GM19239 (cell line): ENCODE results near the gene MGRN1.

Source experiments
- DNase-seq: peaks from one replicate; pipeline ENCODE4 v3.0.0; 2011; ENCODE audit warnings: low spot score; ENCODE audit not compliant: insufficient read length
- FAIRE-seq: peaks from 2 replicates; lab custom pipeline; 2011; peaks lifted over from hg19 to GRCh38; lab: Jason Lieb, UNC

Gene MGRN1

DNA sequence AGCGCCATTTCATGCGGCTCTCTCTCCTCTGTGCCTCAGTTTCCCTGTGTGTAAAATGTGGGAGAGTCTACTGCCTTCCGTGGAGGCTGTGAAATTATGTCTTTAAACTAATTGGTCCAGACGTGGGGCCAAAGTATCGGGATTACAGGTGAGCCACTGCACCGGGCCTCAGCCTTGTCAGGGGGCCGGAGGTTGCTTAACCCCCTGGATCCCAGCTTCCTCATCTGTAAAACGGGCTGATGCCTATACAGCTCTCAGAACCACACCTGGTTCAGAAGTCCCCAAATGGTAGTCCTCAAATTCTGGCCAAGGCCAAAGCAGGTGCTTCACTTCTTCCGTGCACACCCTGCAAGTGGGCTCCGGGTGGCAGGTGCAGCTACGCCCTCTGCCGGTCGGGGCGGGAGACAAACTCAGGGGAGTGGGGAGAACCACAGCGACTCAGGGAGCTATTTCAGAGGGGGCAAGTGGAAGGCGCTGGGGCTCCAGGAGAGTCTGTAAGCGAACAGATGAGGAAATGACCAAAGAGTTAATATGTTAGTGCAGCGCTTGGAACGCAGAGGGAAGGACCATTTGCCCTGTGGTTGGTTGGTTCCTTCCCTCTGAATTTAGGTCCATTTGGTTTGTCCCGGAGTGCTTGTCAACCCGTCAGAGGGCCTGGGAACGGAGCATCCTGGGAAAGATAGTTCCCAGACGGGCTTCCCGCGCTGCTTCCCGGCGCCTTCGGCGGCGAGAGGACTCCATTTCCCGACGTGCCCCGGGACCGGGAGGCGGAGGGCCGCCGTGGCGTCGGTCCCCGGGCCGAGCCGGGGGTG lies at the start of gene MGRN1:
Gene MGRN1, plus strand, starts transcription at position 812 of the 812 bp plus-strand sequence. CDS start 135 bp downstream, outside the sequence.
- peak; percentile 84 for DNase-seq
- FAIRE-seq: peak; percentile 97

DNA sequence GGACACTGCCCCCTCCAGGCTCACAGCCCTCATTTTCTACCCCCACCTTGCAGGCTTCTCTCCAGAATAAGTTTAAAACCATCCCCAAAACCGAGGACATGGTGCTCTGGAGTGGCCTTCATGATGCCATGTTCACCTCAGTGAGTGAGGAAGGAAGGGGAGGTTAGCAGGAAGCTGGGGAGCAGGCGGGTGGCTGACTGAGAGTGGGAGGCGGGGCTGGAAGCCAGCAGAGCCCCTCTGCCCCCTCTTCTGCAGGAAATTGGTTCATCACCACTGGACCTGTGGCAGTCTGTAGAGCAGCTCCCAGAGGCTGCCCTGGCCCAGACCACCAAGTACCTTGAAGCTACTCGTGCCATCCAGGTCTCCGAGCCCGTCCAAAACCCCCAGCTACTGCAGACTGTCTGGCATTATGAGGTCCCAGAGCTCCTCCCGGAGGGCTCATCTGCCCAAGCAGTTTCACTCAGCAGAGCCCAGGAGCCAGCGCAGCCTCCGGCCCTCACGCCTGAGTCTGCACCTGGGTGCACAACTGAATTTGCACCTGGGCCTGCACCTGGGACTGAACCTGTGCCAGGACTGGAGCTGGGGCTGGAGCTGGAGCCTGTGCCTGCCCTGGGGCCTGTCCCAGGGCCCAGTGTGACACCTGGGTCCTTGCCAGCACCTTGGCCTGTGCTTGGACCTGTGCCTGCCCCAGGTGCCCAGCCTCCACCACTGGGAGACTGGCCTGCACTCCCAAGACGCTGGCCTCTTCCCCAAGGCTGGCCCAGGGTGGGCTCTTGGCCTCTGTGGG lies 49.5 kb upstream of the MGRN1 start:
- FAIRE-seq (no peak), DNase-seq (no peak)

DNA sequence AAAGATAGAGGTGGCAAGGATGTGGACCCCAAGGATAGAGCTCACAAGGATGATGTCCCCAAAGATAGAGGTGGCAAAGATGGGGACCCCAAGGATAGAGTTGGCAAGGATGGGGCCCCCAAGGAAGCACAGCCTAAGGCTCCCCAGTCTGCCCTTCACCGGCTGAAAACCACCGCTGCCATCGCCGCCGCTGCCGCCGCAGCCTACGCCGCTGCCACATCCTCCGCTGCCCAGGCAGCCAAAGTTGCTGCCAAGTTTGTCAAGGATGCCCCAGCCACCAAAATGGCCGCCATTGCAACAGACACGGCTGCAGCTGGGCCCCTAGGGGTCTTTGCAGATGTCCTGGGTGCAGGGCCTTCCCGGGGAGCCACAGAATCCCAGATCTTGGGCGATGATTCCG lies 48.6 kb upstream of the MGRN1 start:
- DNase-seq: no peak
- FAIRE-seq: no peak

DNA sequence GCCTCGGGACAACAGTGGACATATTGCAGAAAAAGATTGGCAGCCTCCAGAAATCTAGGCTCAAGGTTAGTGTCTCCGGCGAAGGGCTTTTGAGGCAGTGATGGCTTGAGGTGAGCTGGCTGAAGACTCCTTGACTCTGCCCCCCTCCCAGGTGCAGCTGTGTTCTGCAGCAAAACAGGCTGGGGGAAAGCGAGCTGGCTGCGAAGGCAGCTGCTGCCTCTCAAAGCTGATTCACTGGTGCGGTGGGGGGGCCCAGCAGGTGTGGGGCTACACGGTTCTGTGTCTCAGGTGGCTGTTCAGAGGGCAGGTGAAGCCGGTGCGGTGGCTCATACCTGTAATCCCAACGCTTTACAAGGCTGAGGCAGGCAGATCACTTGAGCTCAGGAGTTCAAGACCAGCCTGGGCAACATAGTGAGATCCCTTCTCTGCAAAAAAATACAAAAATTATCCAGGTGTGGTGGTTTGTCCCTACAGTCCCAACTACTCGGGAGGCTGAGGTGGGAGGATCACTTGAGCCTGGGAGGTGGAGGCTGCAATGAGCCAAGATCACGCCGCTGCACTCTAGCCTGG lies 45.6 kb upstream of the MGRN1 start:
- no peak for FAIRE-seq

DNA sequence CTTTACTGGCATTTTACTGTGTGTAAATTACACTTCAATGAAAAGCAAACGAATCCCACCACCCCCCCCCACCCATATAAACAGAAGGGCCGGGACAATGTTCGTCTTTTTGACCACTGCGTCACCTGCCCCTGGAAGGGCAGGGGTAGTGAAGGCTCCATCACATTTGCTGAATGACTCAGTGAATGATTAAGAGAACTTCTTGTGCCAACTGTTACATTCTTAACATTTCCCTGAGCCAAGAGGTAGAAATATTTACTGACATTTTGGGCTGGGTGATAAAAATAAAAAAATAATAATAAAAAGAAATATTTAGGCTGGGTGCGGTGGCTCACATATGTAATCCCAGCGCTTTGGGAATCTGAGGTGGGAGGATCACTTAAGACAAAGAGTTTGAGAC lies 44.4 kb upstream of the MGRN1 start:
- DNase-seq (no peak), FAIRE-seq (no peak)

More for the DNA sequence above, 45.6 kb upstream of the MGRN1 start:
- no peak for DNase-seq

DNA sequence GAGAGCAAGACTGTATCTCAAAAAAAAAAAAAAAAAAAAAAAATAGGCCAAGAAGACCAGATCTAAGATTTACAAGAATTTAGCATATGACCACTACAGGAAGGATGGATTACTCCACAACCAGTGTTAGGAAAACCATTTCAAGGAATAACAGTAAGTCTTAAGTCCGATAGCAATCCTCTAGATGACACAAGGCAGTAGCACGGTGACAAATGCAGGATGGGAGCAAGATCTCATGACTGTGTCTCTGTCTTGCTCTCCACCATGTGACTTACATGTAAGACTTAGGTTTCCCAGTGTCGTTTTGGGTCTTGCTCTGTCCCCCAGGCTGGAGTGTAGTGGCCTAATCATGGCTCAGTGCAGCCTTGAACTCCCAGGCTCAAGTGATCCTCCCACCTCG lies 40.7 kb upstream of the MGRN1 start:
- FAIRE-seq (no peak), DNase-seq (no peak)

DNA sequence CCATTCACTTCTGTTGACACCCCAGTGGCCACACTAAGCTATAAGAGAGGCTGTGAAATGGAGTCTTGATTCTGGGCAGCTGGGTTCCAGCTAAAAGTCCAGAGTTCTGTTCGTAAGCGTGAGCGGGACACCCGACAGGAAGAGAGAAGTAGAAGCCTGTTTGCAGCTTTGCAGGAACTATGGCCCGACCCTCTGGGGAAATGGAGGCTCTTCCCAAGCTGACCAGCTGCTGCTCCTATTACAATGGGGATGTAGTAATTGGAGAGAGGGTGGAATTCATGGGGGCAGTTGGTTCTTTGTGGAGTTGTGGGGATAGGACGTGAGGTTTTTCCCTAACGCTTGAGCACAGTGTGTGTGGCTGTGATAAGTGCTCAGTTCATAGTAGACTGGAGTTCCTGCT lies 38.3 kb upstream of the MGRN1 start:
- DNase-seq: no peak
- FAIRE-seq: no peak

DNA sequence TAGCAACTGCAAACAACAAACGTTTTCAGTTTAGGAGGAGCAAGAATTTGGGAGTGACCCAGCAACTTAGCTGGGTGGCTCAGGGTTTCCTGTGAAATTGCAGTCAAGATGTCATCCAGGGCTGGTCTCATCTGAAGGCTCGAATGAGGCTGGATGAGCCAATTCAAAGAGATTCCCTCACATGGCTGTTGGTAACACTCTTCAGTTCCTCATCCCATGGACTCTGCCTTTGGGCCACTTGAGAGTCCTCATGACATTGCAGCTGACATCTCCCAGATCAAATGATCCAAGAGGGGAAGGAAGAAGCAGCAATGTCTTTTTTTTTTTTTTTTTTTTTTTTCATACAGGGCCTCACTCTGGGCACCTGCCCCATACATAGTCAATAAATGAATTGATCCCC lies 36.2 kb upstream of the MGRN1 start:
- DNase-seq: no peak
- FAIRE-seq: no peak

DNA sequence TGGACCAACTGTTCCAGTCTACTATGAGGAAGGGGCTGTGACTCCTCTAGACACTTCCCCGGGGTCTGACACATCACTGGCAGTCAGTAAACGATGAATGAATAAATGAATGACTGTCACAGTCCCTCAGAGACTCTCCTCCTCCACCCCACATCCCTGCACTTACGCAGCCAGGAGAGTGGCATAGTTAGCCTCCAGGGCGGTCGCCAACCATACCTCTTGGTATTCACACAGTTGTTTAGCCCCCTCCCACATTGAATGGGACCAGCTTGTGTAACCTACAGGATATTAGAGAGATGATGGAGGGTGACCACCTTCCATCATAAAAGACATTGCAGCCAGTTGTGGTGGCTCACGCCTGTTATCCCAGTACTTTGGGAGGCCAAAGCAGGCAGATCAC lies 35.7 kb upstream of the MGRN1 start:
- DNase-seq (no peak), FAIRE-seq (no peak)

DNA sequence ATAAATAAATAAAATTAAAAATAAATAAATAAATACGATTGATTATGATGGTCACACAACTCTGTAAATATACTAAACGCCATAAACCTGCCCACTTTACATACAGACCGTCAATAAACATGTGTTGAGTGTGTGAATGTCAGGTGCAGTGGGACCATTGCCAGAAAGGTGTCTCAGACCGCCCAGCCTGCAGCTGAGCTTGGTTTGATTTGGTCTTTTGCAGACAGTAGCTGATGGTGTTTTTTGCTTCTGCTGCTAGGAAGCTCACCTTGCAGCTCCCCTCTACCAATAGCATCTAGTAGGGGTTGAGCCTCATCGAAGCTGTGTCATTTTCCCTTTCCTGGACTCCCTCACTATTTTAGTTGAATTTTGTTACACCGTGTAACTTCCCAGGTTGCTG lies 33.4 kb upstream of the MGRN1 start:
- no peak for FAIRE-seq
- DNase-seq: no peak

DNA sequence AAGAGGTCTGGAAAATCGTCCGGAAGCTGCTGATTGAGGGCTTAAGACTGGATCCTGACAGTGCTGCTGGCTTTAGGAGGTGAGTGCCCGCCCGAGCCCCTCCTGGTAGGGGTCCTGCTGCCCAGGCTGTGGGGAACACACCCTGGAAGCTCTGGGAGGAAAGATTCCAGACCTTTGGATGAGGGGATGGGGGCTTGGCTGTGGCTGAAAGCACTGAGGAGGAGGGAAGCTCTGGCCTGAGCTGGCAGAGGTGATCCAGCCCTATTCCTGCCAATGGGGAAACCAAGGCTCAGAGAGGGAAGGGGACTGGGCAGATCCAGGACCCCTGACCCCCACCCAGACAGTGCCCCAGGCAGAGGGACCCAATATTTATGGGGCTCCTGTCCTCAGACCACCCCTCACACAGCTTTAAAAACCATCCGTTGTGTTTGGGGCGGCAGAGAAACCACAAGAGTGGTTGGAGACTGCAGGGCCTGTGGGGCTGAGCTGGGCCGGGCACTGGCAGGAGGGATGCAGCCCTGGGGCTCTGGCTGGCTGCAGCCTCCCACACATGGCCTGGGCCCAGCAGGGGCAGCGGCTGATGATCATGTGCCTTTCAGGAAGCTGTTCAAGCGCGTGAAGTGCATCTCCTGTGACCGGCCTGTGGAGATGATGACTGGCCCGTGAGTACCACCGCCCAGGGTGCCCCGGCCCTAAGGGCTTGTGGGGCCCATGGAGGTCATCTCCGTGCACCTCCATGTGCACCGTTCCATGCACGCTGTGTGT lies 32.7 kb upstream of the MGRN1 start:
- FAIRE-seq (no peak), DNase-seq (no peak)

DNA sequence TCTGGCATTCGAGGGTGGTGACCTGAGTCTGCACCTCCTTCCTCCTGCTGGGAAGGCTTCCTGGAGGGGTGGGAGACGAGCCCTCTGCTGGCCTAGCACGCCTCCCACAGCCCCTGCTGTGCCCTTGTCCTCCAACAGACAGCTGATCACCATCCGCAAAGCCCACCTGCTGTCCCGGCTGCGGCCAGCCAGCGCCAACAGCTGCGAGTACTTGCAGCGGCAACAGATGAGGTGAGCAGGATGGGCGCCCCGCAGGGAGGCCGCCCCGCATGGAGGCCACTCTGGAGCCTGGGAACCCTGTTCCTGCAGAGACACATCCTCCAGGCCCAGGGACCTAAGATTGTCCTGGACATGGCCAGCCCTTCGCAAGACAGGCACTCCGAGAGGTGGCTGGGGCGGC lies 31.5 kb upstream of the MGRN1 start:
- DNase-seq (no peak), FAIRE-seq (no peak)

DNA sequence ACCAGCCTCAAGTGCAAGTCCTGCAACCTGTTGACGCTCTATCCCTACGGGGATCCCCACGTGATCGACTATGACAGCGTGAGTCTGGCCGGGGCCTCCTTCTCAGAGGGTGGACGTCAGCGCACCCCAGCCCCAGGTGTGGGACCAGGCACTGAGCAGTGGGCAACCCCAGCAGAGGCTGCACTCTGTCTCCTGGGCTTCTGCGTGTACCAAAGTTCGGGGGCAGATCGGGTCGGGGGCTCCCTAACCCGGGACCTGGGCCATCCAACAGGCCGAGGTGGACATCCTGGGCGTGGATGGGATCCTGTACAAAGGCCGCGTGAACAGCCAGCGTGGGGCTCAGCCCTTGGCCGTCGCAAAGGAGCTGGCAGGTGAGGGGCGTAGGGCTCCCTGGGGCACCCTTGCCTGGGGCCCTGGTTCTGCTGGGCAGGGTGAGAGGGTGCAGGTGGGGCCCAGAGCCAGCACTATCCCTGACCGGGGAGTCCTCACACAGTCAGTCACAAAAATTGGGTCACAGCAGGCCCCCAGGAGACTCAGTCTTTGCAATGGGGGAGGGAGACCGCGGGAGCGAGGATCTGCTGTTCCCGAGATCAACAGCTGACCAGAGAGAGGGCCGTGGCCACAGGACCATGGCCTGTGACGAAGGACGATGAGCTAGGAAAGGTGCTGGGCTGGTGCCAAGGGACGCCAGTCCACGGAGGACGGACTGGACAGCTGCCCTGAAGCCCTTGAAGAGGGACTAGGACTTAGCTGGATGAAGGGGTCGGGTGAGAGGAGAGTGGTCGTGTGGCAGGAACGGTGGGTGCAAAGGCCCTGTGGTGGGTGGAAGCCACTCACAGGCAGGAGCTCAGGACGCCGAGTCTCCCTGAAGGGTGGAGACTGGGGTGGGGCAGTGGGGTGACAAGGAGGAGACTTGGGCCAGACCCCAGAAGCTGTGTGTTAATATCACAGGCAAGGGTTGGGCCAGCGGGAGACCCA lies 29.9 kb upstream of the MGRN1 start:
- DNase-seq (no peak), FAIRE-seq (no peak)

DNA sequence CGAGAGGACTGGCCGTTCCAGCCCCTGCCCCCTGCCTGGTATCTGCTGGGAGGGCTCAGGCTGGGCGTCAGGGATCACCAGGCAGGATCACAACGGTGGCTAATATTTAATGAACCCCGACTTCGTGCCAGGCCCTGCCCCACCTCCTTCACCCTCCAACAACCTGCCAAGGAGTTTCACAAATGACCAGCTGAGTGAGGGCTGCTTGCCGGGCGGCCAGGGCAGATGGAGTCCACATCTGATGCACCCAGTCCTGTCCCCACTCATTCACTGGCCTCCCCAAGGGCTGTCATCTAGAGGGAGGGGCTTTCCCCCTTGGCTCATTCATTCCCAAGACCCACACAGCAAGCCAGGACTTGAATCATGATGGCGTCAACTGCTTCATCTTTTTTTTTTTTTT lies 27.5 kb upstream of the MGRN1 start:
- no peak for FAIRE-seq
- DNase-seq: no peak

DNA sequence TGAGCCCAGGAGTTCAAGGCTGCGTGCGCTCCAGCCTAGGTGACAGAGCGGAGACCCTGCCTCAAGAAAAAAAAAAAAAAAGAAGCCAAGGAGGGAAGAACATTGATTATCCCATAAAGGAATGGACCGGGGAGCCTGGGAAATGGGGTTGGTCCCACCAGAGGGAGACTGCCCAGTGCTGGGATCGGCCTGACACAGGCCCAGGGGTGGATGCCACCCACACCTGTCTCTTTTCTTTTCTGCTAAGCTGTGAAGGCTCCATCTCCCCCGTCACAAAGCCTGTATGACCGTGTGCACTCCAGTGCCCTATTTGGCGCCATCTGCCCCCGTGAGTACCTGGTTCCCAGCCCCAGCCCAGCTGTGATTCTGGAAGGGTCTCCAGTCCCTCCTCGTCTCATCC lies 25.6 kb upstream of the MGRN1 start:
- no peak for FAIRE-seq
- DNase-seq: no peak

DNA sequence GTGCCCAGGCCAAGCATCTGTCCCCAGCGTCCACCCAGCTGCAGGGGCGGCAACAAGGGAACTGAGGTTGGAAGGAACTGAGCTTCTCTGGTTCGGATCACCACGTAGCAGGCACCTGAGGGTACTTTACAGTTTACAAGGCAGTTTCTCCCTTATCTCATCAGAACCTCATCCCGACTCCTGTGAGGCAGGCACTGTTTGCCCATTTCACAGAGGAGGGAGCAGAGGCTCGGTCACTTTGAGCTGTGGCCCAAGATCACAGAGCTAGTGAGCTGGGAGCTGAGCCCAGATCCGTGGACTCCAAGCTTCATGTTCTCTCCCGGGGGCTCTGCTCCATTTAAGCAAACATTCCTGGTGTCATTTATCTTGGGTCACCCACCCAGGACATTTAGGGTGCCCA lies 25.1 kb upstream of the MGRN1 start:
- DNase-seq (no peak), FAIRE-seq (no peak)

DNA sequence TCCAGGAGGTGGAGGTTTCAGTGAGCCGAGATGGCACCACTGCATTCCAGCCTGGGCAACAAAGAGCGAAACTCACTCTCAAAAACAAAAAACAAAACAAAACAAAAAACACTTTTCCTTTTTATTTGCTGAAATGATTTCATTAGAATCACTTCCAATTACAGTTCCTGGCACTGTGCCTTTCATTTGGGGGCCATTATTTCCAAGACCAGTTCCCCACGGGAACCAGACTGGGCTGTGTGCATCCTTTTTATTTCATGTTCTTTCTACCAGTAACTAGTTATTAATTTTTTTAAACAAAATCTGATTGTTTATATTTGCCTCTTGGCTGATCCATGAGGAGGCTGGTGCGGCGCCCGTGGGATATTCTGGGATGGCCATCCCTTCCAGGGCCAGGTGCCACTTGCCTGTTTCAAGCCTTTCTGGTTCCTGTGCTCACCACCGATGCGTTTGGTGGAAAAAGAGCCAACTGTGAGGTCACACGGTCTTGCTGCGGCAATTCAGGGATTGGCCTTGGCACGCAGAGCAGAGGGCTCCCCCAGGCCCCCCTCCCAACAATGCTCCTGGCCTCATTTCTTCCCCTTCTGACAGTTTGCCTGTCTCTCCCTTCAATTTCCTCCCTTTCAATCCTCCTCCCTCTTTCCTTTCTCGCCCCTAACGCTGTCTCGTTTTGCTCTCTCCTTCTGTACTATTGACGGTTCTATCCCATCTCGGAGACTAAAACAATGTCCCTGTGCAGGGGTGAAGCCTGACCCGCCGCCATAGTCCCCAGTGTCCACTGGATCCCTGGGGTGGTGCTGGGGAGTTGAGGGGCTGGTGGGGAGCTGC lies 23.4 kb upstream of the MGRN1 start:
- FAIRE-seq: no peak
- no peak for DNase-seq

DNA sequence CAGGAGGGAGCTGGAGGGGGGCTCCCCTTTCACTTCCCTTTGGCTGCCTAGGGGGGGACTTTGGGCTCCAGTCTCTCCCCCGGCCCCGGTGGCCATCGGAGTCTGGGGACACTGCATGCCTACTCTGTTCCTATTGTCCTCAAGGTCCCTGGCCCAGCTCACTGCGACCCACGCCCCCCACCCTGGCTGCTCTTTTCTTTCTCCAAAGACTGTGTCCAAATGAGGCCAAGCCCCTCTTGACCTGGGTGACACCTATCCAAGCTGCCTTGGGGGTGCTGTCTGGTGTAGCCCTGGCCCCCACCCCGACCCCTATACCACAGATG lies 22.8 kb upstream of the MGRN1 start:
- DNase-seq (no peak), FAIRE-seq (no peak)

DNA sequence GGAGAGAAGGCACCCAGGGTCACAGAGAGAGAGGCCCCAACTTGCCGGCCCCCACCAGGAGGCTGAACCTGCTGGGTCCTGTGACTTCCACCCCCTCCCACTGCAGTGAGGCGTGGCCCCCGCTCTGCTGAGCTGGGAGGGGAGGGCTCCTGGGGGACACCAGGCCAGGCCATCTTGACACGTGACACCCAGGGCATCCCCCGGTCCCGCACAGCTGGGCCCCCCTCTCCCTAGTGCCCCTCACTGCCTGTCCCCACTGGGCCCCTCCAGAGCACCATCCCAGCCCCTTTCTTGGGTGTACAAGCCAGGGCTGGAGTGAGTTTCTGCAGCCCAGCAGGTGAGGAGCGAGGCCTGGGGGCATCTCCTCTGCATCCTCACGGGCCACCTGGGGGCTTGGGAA lies 22.3 kb upstream of the MGRN1 start:
- DNase-seq: no peak
- FAIRE-seq: no peak
